HG03342 (cell line): ENCODE results near the gene MECP2.
"Not testable (repeated sequence)": the region's sequence is repeated elsewhere in the genome, so short reads cannot be mapped to it uniquely, and the experiment has no call there.

Experiments used
- ATAC-seq: cut with Tn5 transposase; IDR thresholded peaks from one replicate; pipeline ENCODE4 v1.9.1; 2021; ENCODE audit warnings: mild to moderate bottlenecking, moderate library complexity; ENCODE audit not compliant: unreplicated experiment

The MECP2 gene

GRCh38 chrX:154097589-154098541 is at the start of gene MECP2:
Gene MECP2 (minus strand): TSS chrX:154097717.
- peak; percentile 82 for ATAC-seq

GRCh38 chrX:154144010-154144409 is 46.5 kb upstream of the MECP2 start, which contains the start of gene OPN1LW:
Gene OPN1LW (plus strand): TSS chrX:154144243. CDS start chrX:154144284, 41 bp downstream.
- ATAC-seq = not testable (repeated sequence)

GRCh38 chrX:154142950-154143745 is 45.6 kb upstream of the MECP2 start:
- ATAC-seq = no peak

- no peak for ATAC-seq
These were observed 44.9 kb upstream of the MECP2 start for GRCh38 chrX:154142386-154142785.

DNA sequence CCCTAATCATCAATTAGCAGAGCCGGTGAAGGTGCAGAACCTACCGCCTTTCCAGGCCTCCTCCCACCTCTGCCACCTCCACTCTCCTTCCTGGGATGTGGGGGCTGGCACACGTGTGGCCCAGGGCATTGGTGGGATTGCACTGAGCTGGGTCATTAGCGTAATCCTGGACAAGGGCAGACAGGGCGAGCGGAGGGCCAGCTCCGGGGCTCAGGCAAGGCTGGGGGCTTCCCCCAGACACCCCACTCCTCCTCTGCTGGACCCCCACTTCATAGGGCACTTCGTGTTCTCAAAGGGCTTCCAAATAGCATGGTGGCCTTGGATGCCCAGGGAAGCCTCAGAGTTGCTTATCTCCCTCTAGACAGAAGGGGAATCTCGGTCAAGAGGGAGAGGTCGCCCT is 43.2 kb upstream of the MECP2 start:
- ATAC-seq = no peak

DNA sequence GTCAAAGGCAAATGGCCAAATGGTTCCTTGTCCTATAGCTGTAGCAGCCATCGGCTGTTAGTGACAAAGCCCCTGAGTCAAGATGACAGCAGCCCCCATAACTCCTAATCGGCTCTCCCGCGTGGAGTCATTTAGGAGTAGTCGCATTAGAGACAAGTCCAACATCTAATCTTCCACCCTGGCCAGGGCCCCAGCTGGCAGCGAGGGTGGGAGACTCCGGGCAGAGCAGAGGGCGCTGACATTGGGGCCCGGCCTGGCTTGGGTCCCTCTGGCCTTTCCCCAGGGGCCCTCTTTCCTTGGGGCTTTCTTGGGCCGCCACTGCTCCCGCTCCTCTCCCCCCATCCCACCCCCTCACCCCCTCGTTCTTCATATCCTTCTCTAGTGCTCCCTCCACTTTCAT is 42.7 kb upstream of the MECP2 start:
- ATAC-seq = no peak

- ATAC-seq = no peak
These were observed 41.3 kb upstream of the MECP2 start for GRCh38 chrX:154138857-154139256.

- peak; percentile 62 for ATAC-seq
These were observed 39.2 kb upstream of the MECP2 start for GRCh38 chrX:154136627-154137161.

GRCh38 chrX:154135458-154136229 is 38.1 kb upstream of the MECP2 start:
- ATAC-seq = no peak

DNA sequence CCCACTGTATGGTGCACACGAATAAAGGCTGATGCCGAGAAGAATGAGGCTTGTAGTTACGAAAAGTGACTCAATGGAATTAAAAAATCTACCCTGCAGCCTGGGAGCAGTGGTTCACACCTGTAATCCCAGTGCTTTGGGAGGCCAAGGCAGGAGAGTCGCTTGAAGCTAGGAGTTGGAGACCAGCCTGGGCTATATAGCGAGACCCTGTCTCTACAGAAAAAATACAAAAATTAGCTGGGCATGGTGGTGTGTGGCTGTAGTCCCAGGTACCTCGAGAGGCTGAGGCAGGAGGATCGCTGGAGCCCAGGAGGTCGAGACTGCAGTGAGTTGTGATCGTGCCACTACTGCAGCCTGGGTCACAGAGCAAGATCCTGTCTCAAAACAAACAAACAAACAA is 34.8 kb upstream of the MECP2 start:
- no peak for ATAC-seq

- no peak for ATAC-seq
These were observed 34.4 kb upstream of the MECP2 start for GRCh38 chrX:154131955-154132354.

DNA sequence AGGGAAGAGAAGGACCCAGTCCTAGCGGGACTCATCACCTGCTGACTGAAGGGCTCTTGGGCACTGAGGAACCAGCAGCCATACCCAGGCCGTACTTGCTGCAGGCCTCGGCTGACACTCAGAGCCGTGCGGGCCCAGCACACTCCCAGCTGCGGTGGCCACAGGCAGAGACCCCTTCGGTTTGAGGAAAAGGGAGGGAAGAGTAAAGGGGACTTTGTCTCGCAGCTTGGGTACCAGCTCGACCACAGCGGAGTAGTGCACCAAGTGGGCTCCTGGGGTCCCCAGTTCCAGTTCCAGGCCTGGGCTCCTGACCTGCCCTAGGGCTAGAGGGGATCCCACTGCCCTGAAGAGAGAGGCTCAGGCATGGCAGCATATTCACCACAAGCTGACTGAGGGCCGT is 28.6 kb upstream of the MECP2 start:
- ATAC-seq = no peak

GRCh38 chrX:154125391-154126040 is 28.0 kb upstream of the MECP2 start:
- no peak for ATAC-seq

GRCh38 chrX:154123241-154124219 is 26.0 kb upstream of the MECP2 start:
- ATAC-seq = no peak

- no peak for ATAC-seq
These were observed 24.4 kb upstream of the MECP2 start for GRCh38 chrX:154121961-154122360.

- no peak for ATAC-seq
These were observed 23.7 kb upstream of the MECP2 start for GRCh38 chrX:154121207-154121606.

GRCh38 chrX:154120567-154120966 is 23.1 kb upstream of the MECP2 start:
- ATAC-seq = no peak

GRCh38 chrX:154117566-154117965 is 20.0 kb upstream of the MECP2 start:
- ATAC-seq = no peak
